ENCODE measurements around the gene FLNC.

The FLNC gene

GRCh38 chr7:128811631-128812430 lies 18.4 kb upstream of the FLNC start:
- TF ChIP-seq CTCF (IDR thresholded peaks at IDR 0.05; ENCODE audit: low read depth, low read length): no peak
- no peak for DNase-seq (ENCODE audit: extremely low read depth, low read depth)

GRCh38 chr7:128812514-128813168 lies 17.6 kb upstream of the FLNC start:
- TF ChIP-seq CTCF (IDR thresholded peaks at IDR 0.05; ENCODE audit: low read depth, low read length): no peak
- DNase-seq (ENCODE audit: extremely low read depth, low read depth): no peak

GRCh38 chr7:128814499-128814898 lies 15.7 kb upstream of the FLNC start:
- no peak for TF ChIP-seq CTCF (IDR thresholded peaks at IDR 0.05; ENCODE audit: low read depth, low read length)
- no peak for DNase-seq (ENCODE audit: extremely low read depth, low read depth)

GRCh38 chr7:128815289-128815942 lies 14.8 kb upstream of the FLNC start:
- no peak for DNase-seq (ENCODE audit: extremely low read depth, low read depth)
- TF ChIP-seq CTCF (IDR thresholded peaks at IDR 0.05; ENCODE audit: low read depth, low read length): no peak

- no peak for DNase-seq (ENCODE audit: extremely low read depth, low read depth)
- no peak for TF ChIP-seq CTCF (IDR thresholded peaks at IDR 0.05; ENCODE audit: low read depth, low read length)
These were observed 11.5 kb upstream of the FLNC start for GRCh38 chr7:128818694-128819093.

GRCh38 chr7:128821724-128822123 lies 8.5 kb upstream of the FLNC start:
- no peak for TF ChIP-seq CTCF (IDR thresholded peaks at IDR 0.05; ENCODE audit: low read depth, low read length)
- DNase-seq (ENCODE audit: extremely low read depth, low read depth): no peak

- TF ChIP-seq CTCF (IDR thresholded peaks at IDR 0.05; ENCODE audit: low read depth, low read length): no peak
- DNase-seq (ENCODE audit: extremely low read depth, low read depth): no peak
These were observed 3.7 kb upstream of the FLNC start for GRCh38 chr7:128826512-128826911.
